ENCODE measurements around the gene TMEM108.

Gene TMEM108

GRCh38 chr3:133162670-133163305 is 124.6 kb downstream of the TMEM108 start:
- DNase-seq (ENCODE audit: low read depth), result no peak

GRCh38 chr3:133167340-133168024 is 129.3 kb downstream of the TMEM108 start:
- no peak for DNase-seq (ENCODE audit: low read depth)

- no peak for DNase-seq (ENCODE audit: low read depth)
Measured at GRCh38 chr3:133168025-133168401, 129.8 kb downstream of the TMEM108 start.

GRCh38 chr3:133169331-133170068 is 131.3 kb downstream of the TMEM108 start:
- DNase-seq (ENCODE audit: low read depth), result no peak

GRCh38 chr3:133171831-133172230 is 133.6 kb downstream of the TMEM108 start:
- DNase-seq (ENCODE audit: low read depth), result no peak

GRCh38 chr3:133181392-133182150 is 143.4 kb downstream of the TMEM108 start:
- no peak for DNase-seq (ENCODE audit: low read depth)

- no peak for DNase-seq (ENCODE audit: low read depth)
Measured at GRCh38 chr3:133187870-133188379, 149.7 kb downstream of the TMEM108 start.

GRCh38 chr3:133188996-133189395 is 150.8 kb downstream of the TMEM108 start:
- no peak for DNase-seq (ENCODE audit: low read depth)

GRCh38 chr3:133189893-133190292 is 151.7 kb downstream of the TMEM108 start:
- DNase-seq (ENCODE audit: low read depth), result no peak

GRCh38 chr3:133191818-133192217 is 153.6 kb downstream of the TMEM108 start:
- no peak for DNase-seq (ENCODE audit: low read depth)

- no peak for DNase-seq (ENCODE audit: low read depth)
Measured at GRCh38 chr3:133192363-133192945, 154.3 kb downstream of the TMEM108 start.

- no peak for DNase-seq (ENCODE audit: low read depth)
Measured at GRCh38 chr3:133192967-133193366, 154.8 kb downstream of the TMEM108 start.

GRCh38 chr3:133196527-133196926 is 158.3 kb downstream of the TMEM108 start:
- no peak for DNase-seq (ENCODE audit: low read depth)

- no peak for DNase-seq (ENCODE audit: low read depth)
Measured at GRCh38 chr3:133197619-133198018, 159.4 kb downstream of the TMEM108 start.

- no peak for DNase-seq (ENCODE audit: low read depth)
Measured at GRCh38 chr3:133206921-133207320, 168.7 kb downstream of the TMEM108 start.

GRCh38 chr3:133208184-133208583 is 170.0 kb downstream of the TMEM108 start:
- DNase-seq (ENCODE audit: low read depth), result no peak

GRCh38 chr3:133209871-133210550 is 171.8 kb downstream of the TMEM108 start:
- DNase-seq (ENCODE audit: low read depth), result no peak

GRCh38 chr3:133210656-133211055 is 172.5 kb downstream of the TMEM108 start:
- DNase-seq (ENCODE audit: low read depth), result no peak

GRCh38 chr3:133211449-133211848 is 173.3 kb downstream of the TMEM108 start:
- no peak for DNase-seq (ENCODE audit: low read depth)

- DNase-seq (ENCODE audit: low read depth), result no peak
Measured at GRCh38 chr3:133211856-133212255, 173.7 kb downstream of the TMEM108 start.

GRCh38 chr3:133213937-133214336 is 175.7 kb downstream of the TMEM108 start:
- DNase-seq (ENCODE audit: low read depth), result no peak
